NCI-H526 treated with DMSO at 0.1 percent for 48 hours (cell line): ENCODE results near the gene TMEM131L.
A peak's percentile ranks its signal among the peaks of the same experiment; 100 is the strongest.
"Not testable (repeated sequence)": the region's sequence is repeated elsewhere in the genome, so short reads cannot be mapped to it uniquely, and the experiment has no call there.

Experiments used
- DNase-seq: peaks from one replicate; lab custom pipeline; 2025; lab: John Stamatoyannopoulos, UW

Gene TMEM131L

GRCh38 chr4:153449338-153449737, 16.8 kb upstream of the TMEM131L start:
- DNase-seq, result no peak

- no peak for DNase-seq
Measured at GRCh38 chr4:153450544-153450917, 15.6 kb upstream of the TMEM131L start.

- DNase-seq, result not testable (repeated sequence)
Measured at GRCh38 chr4:153451145-153451544, 15.0 kb upstream of the TMEM131L start.

- DNase-seq, result no peak
Measured at GRCh38 chr4:153451911-153452657, 14.1 kb upstream of the TMEM131L start.

GRCh38 chr4:153452658-153453378, 13.3 kb upstream of the TMEM131L start:
- no peak for DNase-seq

DNA sequence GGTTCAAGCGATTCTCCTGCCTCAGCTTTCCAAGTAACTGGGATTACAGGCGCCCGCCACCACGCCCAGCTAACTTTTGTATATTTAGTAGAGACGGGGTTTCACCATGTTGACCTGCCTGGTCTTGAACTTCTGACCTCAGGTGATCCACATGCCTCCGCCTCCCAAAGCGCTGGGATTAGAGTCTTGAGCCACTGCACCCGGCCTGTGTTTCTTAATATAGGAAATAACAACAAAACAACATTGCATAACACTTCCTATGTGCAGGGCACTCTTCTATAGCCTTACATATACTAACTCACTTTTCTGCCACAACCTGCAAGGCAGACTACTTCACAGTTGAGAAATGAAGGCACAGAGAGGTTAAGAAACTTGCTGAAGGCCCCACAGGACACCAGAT, 12.8 kb upstream of the TMEM131L start:
- no peak for DNase-seq

- DNase-seq, result no peak
Measured at GRCh38 chr4:153458969-153459368, 7.2 kb upstream of the TMEM131L start.

- not testable (repeated sequence) for DNase-seq
Measured at GRCh38 chr4:153461549-153461948, 4.6 kb upstream of the TMEM131L start.

- DNase-seq, result peak; percentile 15
Measured at GRCh38 chr4:153464068-153464467, 2.1 kb upstream of the TMEM131L start.

DNA sequence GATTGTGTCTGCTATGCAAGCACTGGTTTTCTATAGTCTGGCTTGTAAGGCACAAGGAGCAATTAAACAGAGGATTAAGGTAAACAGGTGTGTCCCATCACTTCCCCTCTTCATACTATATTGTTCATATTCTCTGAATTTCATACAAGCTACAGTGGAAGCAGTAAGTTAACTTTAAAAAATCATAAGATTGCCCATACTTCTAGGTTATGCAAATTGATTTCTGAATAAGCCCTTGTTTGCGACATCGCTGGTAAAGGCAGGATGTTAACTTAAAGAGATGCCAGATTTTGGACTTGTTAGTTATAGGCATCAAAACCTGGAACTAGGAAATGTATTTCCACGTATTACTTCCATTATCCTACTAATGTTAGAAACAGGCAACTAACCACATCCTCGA, 1.0 kb upstream of the TMEM131L start:
- DNase-seq, result no peak

- peak; percentile 45 for DNase-seq
Measured at GRCh38 chr4:153465615-153466080, 512 bp upstream of the TMEM131L start.

DNA sequence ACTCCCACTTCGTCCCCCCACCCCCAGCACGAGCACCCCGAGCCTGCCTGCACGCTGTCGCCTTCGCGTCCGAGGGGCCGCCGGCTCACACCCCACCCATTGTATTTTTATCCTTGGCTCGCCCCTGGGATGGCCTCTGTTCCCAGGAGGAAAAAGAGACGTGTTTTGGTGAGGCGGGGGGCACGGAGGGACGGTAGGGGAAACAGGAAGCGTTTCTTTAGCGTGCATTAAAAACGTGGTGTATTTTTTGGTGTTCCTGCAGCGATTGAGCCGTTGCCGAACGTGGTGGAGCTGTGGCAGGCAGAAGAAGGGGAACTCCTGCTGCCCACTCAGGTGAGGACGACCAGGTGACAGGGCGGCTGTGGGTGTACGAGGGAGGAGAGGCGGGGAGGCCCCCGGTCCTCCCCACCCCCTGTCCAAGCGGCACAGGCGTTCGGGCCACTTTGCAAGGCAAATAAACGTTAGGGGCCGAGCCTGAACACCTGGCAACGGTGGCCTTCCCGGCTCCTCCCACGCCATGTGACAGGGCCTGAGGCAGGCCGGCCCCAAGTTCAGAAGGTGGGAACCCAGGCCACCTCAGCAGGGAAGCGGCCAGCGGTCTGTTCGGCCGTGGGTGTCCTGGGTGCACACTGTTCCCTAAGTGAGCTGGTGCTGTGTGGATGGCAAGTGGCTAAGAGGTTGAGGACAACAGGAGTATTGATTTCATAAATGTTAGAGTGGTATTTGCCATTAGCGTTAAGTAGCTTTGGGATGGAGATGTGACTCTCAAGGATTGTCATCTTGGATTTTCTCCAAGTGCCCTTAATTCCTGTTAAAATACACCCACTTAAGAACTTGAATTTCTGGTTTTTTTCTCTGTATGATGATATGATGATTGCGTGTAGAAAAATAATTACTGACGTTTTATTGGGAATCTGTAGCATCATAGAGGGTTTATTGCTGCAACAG, 1.1 kb downstream of the TMEM131L start:
- DNase-seq, result peak; percentile 94

GRCh38 chr4:153467897-153468262, 1.7 kb downstream of the TMEM131L start:
- peak; percentile 56 for DNase-seq

GRCh38 chr4:153468587-153468986, 2.4 kb downstream of the TMEM131L start:
- DNase-seq, result peak; percentile 94

DNA sequence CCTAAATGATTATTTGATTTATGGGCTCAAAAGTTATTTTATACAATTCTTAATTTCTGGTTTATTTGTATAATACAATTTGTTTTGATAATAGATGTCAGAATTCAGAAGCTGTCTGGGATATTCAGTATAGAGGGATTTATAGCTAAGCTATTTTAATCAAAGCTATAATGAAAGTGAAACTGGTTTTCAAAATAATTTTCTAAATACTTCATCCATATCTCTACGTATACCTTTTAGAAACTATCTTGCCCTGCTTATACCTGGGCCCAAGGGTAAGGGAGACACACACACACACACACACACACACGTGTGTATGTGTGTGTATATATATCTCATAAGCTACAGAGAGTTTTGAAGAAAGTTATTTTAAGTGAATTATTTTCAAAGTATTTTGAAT, 2.9 kb downstream of the TMEM131L start:
- no peak for DNase-seq

DNA sequence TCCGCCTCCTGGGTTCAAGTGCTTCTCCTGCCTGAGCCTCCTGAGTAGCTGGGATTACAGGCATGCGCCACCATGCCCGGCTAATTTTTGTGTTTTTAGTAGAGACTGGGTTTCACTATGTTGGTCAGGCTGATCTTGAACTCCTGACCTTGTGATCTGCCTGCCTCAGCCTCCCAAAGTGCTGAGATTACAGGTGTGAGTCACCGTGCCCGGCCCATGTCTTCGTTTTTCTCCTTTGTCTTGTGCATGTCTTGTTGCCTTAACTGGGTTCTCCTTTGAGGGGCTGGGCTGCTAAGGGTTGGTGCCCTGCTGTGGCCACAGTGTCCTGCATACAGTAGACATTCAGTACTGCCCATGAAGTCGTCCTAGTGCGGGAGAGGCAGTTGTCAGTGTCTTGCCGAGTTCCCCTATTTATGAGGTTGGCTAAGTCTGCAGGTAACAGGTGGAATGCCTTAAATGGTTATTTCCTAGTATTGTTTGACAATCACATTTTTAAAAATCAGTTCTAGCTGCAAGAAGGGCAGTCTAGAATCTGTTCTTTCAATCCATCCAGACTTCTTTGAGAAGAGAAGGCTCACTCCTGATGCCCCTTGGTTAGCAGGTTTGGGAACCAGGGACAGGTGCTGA, 5.0 kb downstream of the TMEM131L start:
- not testable (repeated sequence) for DNase-seq

DNA sequence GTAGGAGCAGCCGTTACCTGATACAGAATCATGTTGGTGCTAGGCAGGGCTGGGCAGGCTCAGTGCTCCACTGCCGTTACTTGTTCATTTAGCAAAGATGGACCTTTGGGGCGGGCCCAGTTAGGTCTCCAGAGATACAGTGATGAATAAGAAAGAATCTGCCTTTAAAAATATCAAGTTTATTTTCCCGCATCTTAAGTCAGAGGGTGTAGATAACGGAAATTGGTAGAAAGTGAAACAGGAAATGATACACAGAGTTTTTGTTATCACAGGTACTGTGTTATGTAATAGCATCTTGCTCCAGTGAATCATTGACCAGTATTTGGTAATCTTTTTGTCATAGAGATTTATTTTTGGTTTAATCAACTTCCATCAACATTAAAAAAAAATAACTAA, 5.5 kb downstream of the TMEM131L start:
- no peak for DNase-seq

- DNase-seq, result no peak
Measured at GRCh38 chr4:153472122-153473037, 6.2 kb downstream of the TMEM131L start.

DNA sequence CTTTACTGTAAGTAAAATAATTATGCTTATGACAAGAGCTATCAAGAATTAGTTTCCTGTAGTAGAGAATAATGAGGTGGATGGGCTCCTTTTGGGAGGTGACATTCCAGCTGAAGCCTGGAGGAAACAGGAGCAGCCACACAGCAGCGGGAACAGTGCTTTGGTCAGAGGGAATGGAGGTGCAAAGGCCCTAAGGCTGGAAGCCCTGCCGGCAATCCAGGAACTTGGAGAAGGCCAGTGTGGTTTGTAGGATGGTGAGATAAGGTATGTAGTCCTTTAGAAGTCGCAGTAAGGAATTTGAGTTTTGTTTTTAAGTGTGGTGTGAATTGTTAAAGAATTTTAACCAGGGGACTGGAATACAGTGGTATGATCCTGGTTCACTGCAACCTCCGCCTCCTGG, 8.1 kb downstream of the TMEM131L start:
- no peak for DNase-seq

GRCh38 chr4:153476829-153477574, 10.8 kb downstream of the TMEM131L start:
- DNase-seq, result no peak
